Mesodermal cell (in vitro differentiated cells): ENCODE data around the gene UGT1A9.

Experiments
- H3K27ac ChIP-seq: 2 replicates; pipeline ENCODE4 v1.7.0; 2013; ENCODE audit warnings: mild to moderate bottlenecking, low read depth, low read length, moderate library complexity; ENCODE audit not compliant: severe bottlenecking
- H3K36me3 ChIP-seq: 2 replicates; pipeline ENCODE4 v1.7.1; 2013; ENCODE audit warnings: mild to moderate bottlenecking, low read length, moderate library complexity; ENCODE audit not compliant: control insufficient read depth, insufficient read depth
- H3K4me1 ChIP-seq: one replicate; pipeline ENCODE4 v1.7.1; 2013; ENCODE audit warnings: mild to moderate bottlenecking, low read length; ENCODE audit not compliant: insufficient read depth, control insufficient read depth, poor library complexity, severe bottlenecking
- H3K4me3 ChIP-seq: 2 replicates; pipeline ENCODE4 v1.7.0; 2013; ENCODE audit warnings: low read length, control low read depth, mild to moderate bottlenecking; ENCODE audit not compliant: insufficient read depth, poor library complexity, severe bottlenecking; ENCODE audit errors: extremely low read depth
- H3K9me3 ChIP-seq: 2 replicates; pipeline ENCODE4 v1.7.1; 2013; ENCODE audit warnings: mild to moderate bottlenecking, low read length, moderate library complexity; ENCODE audit not compliant: control insufficient read depth
- WGBS, 2 experiments: methylation state at CpG; one replicate each; pipeline ENCODE4 v1.1.5; 2013; ENCODE audit warnings: missing lambda C conversion rate in 2 of 2; ENCODE audit not compliant: insufficient coverage in 2 of 2; 5-methylcytosine and 5-hydroxymethylcytosine counted together

Gene UGT1A9

GRCh38 chr2:233817995-233818638 lies 146.4 kb downstream of the UGT1A9 start:
- no peaks in the 10 kb centered on the region for H3K36me3 ChIP-seq
- no peak overlapping the region for H3K27ac ChIP-seq
- H3K9me3 ChIP-seq, result no peaks in the 10 kb centered on the region
- H3K4me1 ChIP-seq, result no peaks in the 10 kb centered on the region
- no peak overlapping the region for H3K4me3 ChIP-seq
- WGBS, 2 experiments, result 90 to 91% methylated on average over 11 of the region's 11 CpGs

GRCh38 chr2:233818639-233819621 lies 147.2 kb downstream of the UGT1A9 start:
- H3K36me3 ChIP-seq, result no peaks in the 10 kb centered on the region
- H3K4me1 ChIP-seq, result no peaks in the 10 kb centered on the region
- H3K9me3 ChIP-seq, result no peaks in the 10 kb centered on the region
- WGBS, 2 experiments, result 77 to 81% methylated on average over 14 to 15 of the region's 17 CpGs
- H3K27ac ChIP-seq, result no peak overlapping the region
- no peak overlapping the region for H3K4me3 ChIP-seq

- Histone ChIP-seq H3K36me3 (no peaks in the 10 kb centered on the region), H3K9me3 (no peaks in the 10 kb centered on the region), H3K4me3 (no peak overlapping the region), H3K4me1 (no peaks in the 10 kb centered on the region), H3K27ac (no peak overlapping the region)
- 87 to 92% methylated on average over 15 to 16 of the region's 18 CpGs for WGBS, 2 experiments
Observed at GRCh38 chr2:233819884-233820773, 148.4 kb downstream of the UGT1A9 start.

GRCh38 chr2:233820774-233821105 lies 149.0 kb downstream of the UGT1A9 start:
- Histone ChIP-seq H3K4me3 (no peak overlapping the region), H3K4me1 (no peaks in the 10 kb centered on the region), H3K9me3 (no peaks in the 10 kb centered on the region), H3K36me3 (no peaks in the 10 kb centered on the region), H3K27ac (no peak overlapping the region)
- WGBS, 2 experiments, result 82 to 85% methylated on average over 3 of the region's 6 CpGs

- 90 to 91% methylated on average over 3 of the region's 3 CpGs for WGBS, 2 experiments
- no peaks in the 10 kb centered on the region for H3K36me3 ChIP-seq
- no peak overlapping the region for H3K27ac ChIP-seq
- no peak overlapping the region for H3K4me3 ChIP-seq
- peaks cover under 1% of the 10 kb centered on the region for H3K9me3 ChIP-seq
- H3K4me1 ChIP-seq, result no peaks in the 10 kb centered on the region
Observed at GRCh38 chr2:233821196-233821595, 149.5 kb downstream of the UGT1A9 start.

- H3K9me3 ChIP-seq, result peaks cover 4% of the 10 kb centered on the region
- 94 to 98% methylated on average over 5 to 8 of the region's 8 CpGs for WGBS, 2 experiments
- no peaks in the 10 kb centered on the region for H3K4me1 ChIP-seq
- no peaks in the 10 kb centered on the region for H3K36me3 ChIP-seq
- no peak overlapping the region for H3K4me3 ChIP-seq
- no peak overlapping the region for H3K27ac ChIP-seq
Observed at GRCh38 chr2:233821709-233822100, 150.0 kb downstream of the UGT1A9 start.

GRCh38 chr2:233822101-233822771 lies 150.5 kb downstream of the UGT1A9 start:
- 88 to 92% methylated on average over 20 to 21 of the region's 21 CpGs for WGBS, 2 experiments

More at GRCh38 chr2:233822101-233822771, 150.5 kb downstream of the UGT1A9 start:
- Histone ChIP-seq H3K4me1 (no peaks in the 10 kb centered on the region), H3K36me3 (no peaks in the 10 kb centered on the region), H3K27ac (no peak overlapping the region), H3K9me3 (peaks cover 4% of the 10 kb centered on the region), H3K4me3 (no peak overlapping the region)
